ENCODE results near the gene E2F8.

DNA sequence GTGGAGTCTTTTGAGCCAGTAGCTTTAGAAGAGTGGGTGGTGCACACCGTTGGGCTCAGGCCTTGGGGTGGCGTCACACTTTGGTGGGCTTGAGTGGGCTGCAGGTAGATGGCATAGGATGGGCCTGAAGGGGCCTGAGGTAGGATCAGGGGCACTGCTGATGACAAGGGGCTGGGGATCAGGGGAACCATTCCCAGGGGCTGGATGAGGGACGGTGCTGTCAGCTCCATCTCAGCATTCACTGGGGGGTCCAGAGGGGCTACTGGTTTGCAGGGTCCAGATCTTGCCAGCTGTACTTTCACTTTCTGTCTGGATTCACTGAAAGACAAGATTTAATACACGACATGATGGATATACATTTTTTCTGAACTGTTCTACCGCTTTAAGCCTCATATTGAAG, 11.1 kb downstream of the E2F8 start:
- TF ChIP-seq POLR2A (IDR thresholded peaks at IDR 0.05) (no peak), POLR2AphosphoS5 (IDR thresholded peaks at IDR 0.05) (no peak), EP300 (IDR thresholded peaks at IDR 0.05) (no peak)
- TF ChIP-seq, protein P1, sequence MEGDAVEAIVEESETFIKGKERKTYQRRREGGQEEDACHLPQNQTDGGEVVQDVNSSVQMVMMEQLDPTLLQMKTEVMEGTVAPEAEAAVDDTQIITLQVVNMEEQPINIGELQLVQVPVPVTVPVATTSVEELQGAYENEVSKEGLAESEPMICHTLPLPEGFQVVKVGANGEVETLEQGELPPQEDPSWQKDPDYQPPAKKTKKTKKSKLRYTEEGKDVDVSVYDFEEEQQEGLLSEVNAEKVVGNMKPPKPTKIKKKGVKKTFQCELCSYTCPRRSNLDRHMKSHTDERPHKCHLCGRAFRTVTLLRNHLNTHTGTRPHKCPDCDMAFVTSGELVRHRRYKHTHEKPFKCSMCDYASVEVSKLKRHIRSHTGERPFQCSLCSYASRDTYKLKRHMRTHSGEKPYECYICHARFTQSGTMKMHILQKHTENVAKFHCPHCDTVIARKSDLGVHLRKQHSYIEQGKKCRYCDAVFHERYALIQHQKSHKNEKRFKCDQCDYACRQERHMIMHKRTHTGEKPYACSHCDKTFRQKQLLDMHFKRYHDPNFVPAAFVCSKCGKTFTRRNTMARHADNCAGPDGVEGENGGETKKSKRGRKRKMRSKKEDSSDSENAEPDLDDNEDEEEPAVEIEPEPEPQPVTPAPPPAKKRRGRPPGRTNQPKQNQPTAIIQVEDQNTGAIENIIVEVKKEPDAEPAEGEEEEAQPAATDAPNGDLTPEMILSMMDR (IDR thresholded peaks at IDR 0.05): no peak
